GM12875 (cell line): ENCODE data around the gene CELF2.

ENCODE experiments used
- H3K4me3 ChIP-seq: one replicate; pipeline ENCODE4 v1.5.1; 2011; ENCODE audit warnings: low read depth, low read length, control low read depth
- CTCF ChIP-seq: IDR thresholded peaks from 2 replicates; pipeline ENCODE4 v1.5.1; 2011; ENCODE audit warnings: low read depth, mild to moderate bottlenecking, control low read depth, inconsistent platforms, low read length, moderate library complexity, borderline replicate concordance; ENCODE audit not compliant: insufficient read depth

Gene CELF2

GRCh38 chr10:11243425-11244222, 226.0 kb downstream of the CELF2 start:
- H3K4me3 ChIP-seq, result no peak overlapping the region
- no peak for TF ChIP-seq CTCF

GRCh38 chr10:11245095-11245479, 227.4 kb downstream of the CELF2 start:
- H3K4me3 ChIP-seq, result no peak overlapping the region
- no peak for TF ChIP-seq CTCF

GRCh38 chr10:11245510-11245909, 227.8 kb downstream of the CELF2 start:
- no peak for TF ChIP-seq CTCF
- no peak overlapping the region for H3K4me3 ChIP-seq

- TF ChIP-seq CTCF, result no peak
- no peak overlapping the region for H3K4me3 ChIP-seq
Observed at GRCh38 chr10:11245981-11246590, 228.4 kb downstream of the CELF2 start.

GRCh38 chr10:11246752-11247467, 229.2 kb downstream of the CELF2 start:
- no peak for TF ChIP-seq CTCF
- H3K4me3 ChIP-seq, result no peak overlapping the region

GRCh38 chr10:11249152-11249807, 231.6 kb downstream of the CELF2 start:
- H3K4me3 ChIP-seq, result no peak overlapping the region
- TF ChIP-seq CTCF, result no peak

GRCh38 chr10:11249808-11250195, 232.1 kb downstream of the CELF2 start:
- no peak overlapping the region for H3K4me3 ChIP-seq
- TF ChIP-seq CTCF, result no peak
